A549 (cell line): ENCODE data around the gene SERPINE1.

ENCODE experiments used
- CEBPB ChIP-seq, 2 experiments: fragments of >200 bp in 1 of 2; sonication (Bioruptor Twin) in 1 of 2; formaldehyde crosslinking in 1 of 2; IDR thresholded peaks; 2 replicates each; pipeline ENCODE4 v1.6.1; 2012 to 2016
- CHD2 ChIP-seq: fragments of 150-350 bp; IDR thresholded peaks from 2 replicates; pipeline ENCODE4 v1.6.1; 2014; ENCODE audit warnings: low read length; ENCODE audit not compliant: partially characterized antibody
- CTCF ChIP-seq: fragments of >200 bp; sonication (Bioruptor Twin); formaldehyde crosslinking; IDR thresholded peaks from 3 replicates; pipeline ENCODE4 v1.5.1; 2016
- HDAC2 ChIP-seq: fragments of 200-600 bp; sonication (generic); IDR thresholded peaks from 2 replicates; pipeline ENCODE4 v1.6.1; 2016
- HOXA7 ChIP-seq: fragments of 250-450 bp; sonication (Bioruptor Pico); IDR thresholded peaks from 2 replicates; pipeline ENCODE4 v1.5.0; 2020; ENCODE audit warnings: mild to moderate bottlenecking, moderate library complexity
- JUNB ChIP-seq: fragments of >200 bp; sonication (Bioruptor Twin); formaldehyde crosslinking; IDR thresholded peaks from 2 replicates; pipeline ENCODE4 v1.6.1; 2016
- MAFK ChIP-seq: fragments of 450-650 bp; IDR thresholded peaks from 2 replicates; pipeline ENCODE4 v1.6.1; 2014; ENCODE audit not compliant: partially characterized antibody
- NFE2L2 ChIP-seq: fragments of 150-350 bp; conservative IDR thresholded peaks from 2 replicates; pipeline ENCODE4 v1.6.1; 2014; ENCODE audit warnings: low read length
- POLR2A ChIP-seq: IDR thresholded peaks from 2 replicates; pipeline ENCODE4 v1.6.1; 2012; ENCODE audit warnings: mild to moderate bottlenecking, low read length
- RAD21 ChIP-seq, 2 experiments: fragments of >200 bp in 1 of 2; sonication (Bioruptor Twin) in 1 of 2; formaldehyde crosslinking in 1 of 2; IDR thresholded peaks in 1 of 2; conservative IDR thresholded peaks in 1 of 2; 2 replicates in 1 of 2; 3 replicates in 1 of 2; pipeline ENCODE4 v1.6.1; 2012 to 2018; ENCODE audit warnings: inconsistent platforms in 1 of 2
- TFCP2L1 ChIP-seq: fragments of 250-450 bp; sonication (Bioruptor Pico); IDR thresholded peaks from 2 replicates; pipeline ENCODE4 v1.5.0; 2021; ENCODE audit warnings: mild to moderate bottlenecking
- USF2 ChIP-seq: fragments of 450-650 bp; IDR thresholded peaks from 2 replicates; pipeline ENCODE4 v1.6.1; 2014; ENCODE audit warnings: antibody characterized with exemption

GRCh38 chr7:101106386-101106785 is 20.5 kb upstream of the SERPINE1 start:
- TF ChIP-seq JUNB = no peak
- TF ChIP-seq CTCF = no peak
- TF ChIP-seq CEBPB (IDR thresholded peaks at IDR 0.05) = no peak
- no peak for TF ChIP-seq HDAC2
- TF ChIP-seq CHD2 = no peak
- TF ChIP-seq NFE2L2 = no peak
- TF ChIP-seq POLR2A = no peak
- no peak for TF ChIP-seq HOXA7 (CRISPR knock-in tag)
- TF ChIP-seq MAFK = no peak
- TF ChIP-seq TFCP2L1 (CRISPR knock-in tag) = no peak
- TF ChIP-seq RAD21 (conservative IDR thresholded peaks at IDR 0.05 in 1 of 2, IDR thresholded peaks at IDR 0.05 in 1 of 2) = no peak
- no peak for TF ChIP-seq USF2
